K562 (cell line): ENCODE measurements around the gene GAA. TPM values are rescaled to one million over a fixed set of nuclear protein-coding genes. Genes with fewer than 3 reads are reported as not detected.

Source experiments
- CC2D1A ChIP-seq: fragments of 450-650 bp; IDR thresholded peaks from 2 replicates; pipeline ENCODE4 v1.6.1; 2017; ENCODE audit warnings: mild to moderate bottlenecking
- ETV1 ChIP-seq: fragments of 450-650 bp; conservative IDR thresholded peaks from 2 replicates; pipeline ENCODE4 v1.6.1; 2016; ENCODE audit warnings: missing genetic modification characterization, control low read depth, low read depth, missing compliant biosample characterization
- GTF2F1 ChIP-seq: IDR thresholded peaks from 2 replicates; pipeline ENCODE4 v1.6.1; 2011; ENCODE audit warnings: low read depth, low read length, improper control_type of control experiment
- HOXB6 ChIP-seq: fragments of 250-450 bp; sonication (Bioruptor Pico); IDR thresholded peaks from 2 replicates; pipeline ENCODE4 v1.5.1; 2022; ENCODE audit warnings: mild to moderate bottlenecking, borderline replicate concordance
- ILK ChIP-seq: fragments of 450-650 bp; IDR thresholded peaks from 2 replicates; pipeline ENCODE4 v1.6.1; 2016; ENCODE audit warnings: missing genetic modification characterization, low read depth, mild to moderate bottlenecking, missing compliant biosample characterization, moderate library complexity, borderline replicate concordance
- MBD2 ChIP-seq: sonication (generic); IDR thresholded peaks from 2 replicates; pipeline ENCODE4 v1.6.1; 2016; ENCODE audit warnings: low read depth, borderline replicate concordance
- PTRF ChIP-seq: fragments of 450-650 bp; IDR thresholded peaks from 2 replicates; pipeline ENCODE4 v1.6.1; 2016; ENCODE audit warnings: mild to moderate bottlenecking, missing genetic modification characterization, missing compliant biosample characterization
- RBM39 ChIP-seq: fragments of 200-400 bp; formaldehyde crosslinking; optimal IDR thresholded peaks from 2 replicates; pipeline ENCODE3; 2018; ENCODE audit warnings: low read depth, low read length
- RFX7 ChIP-seq: fragments of 250-450 bp; sonication (Bioruptor Pico); IDR thresholded peaks from 2 replicates; pipeline ENCODE4 v1.5.1; 2021; ENCODE audit warnings: mild to moderate bottlenecking
- STAT6 ChIP-seq: sonication (generic); formaldehyde crosslinking; IDR thresholded peaks from 2 replicates; pipeline ENCODE4 v1.8.1; 2023; ENCODE audit warnings: mild to moderate bottlenecking, missing genetic modification reagents
- TEAD1 ChIP-seq, 2 experiments: fragments of 450-650 bp in 1 of 2; sonication (generic) in 1 of 2; formaldehyde crosslinking; IDR thresholded peaks; 2 replicates each; pipeline versions ENCODE4 v1.4.0 to v1.8.0; 2020 to 2022; ENCODE audit warnings: mild to moderate bottlenecking in 2 of 2, missing genetic modification reagents in 1 of 2
- ZNF146 ChIP-seq: IDR thresholded peaks from one replicate; pipeline ENCODE4 v1.6.1; 2018; ENCODE audit warnings: missing compliant biosample characterization; ENCODE audit not compliant: unreplicated experiment
- ZNF274 ChIP-seq: IDR thresholded peaks from 2 replicates; pipeline ENCODE4 v1.6.1; 2011; ENCODE audit warnings: low read depth, mild to moderate bottlenecking, low read length, moderate library complexity, borderline replicate concordance
- ZNF384 ChIP-seq: IDR thresholded peaks from 2 replicates; pipeline ENCODE4 v1.6.1; 2012; ENCODE audit warnings: low read depth, low read length, improper control_type of control experiment
- ZNF57 ChIP-seq: fragments of 450-650 bp; formaldehyde crosslinking; IDR thresholded peaks from 2 replicates; pipeline ENCODE4 v1.4.0; 2020; ENCODE audit warnings: mild to moderate bottlenecking, moderate library complexity
- ZNF740 ChIP-seq, 3 experiments: fragments of 200-800 bp in 1 of 3; sonication (Bioruptor generic) in 1 of 3; sonication (generic) in 1 of 3; formaldehyde crosslinking in 1 of 3; IDR thresholded peaks; 2 replicates each; pipeline versions ENCODE4 v1.6.1 to v1.8.0; 2016 to 2022; ENCODE audit warnings: mild to moderate bottlenecking in 2 of 3, missing compliant biosample characterization in 2 of 3, missing genetic modification characterization in 2 of 3, missing genetic modification reagents in 1 of 3
- ZZZ3 ChIP-seq: fragments of 450-650 bp; IDR thresholded peaks from 2 replicates; pipeline ENCODE4 v1.6.1; 2016; ENCODE audit warnings: antibody characterized with exemption, mild to moderate bottlenecking, moderate library complexity
- polyA plus RNA-seq, 8 experiments: library from polyadenylated mRNA; depleted of rRNA in 4 of 8; stranded (reverse) in 5 of 8; unstranded in 3 of 8; fragments of >200 nt; fragmentation: Nextera tagmentation in 2 of 8; fragmentation: Illumina TruSeq in 1 of 8; extraction: Ambion mirVana in 2 of 8; extraction: Trizol in 1 of 8; gene quantifications; 2 replicates each; pipeline versions ENCODE4 v1.2.1 to v1.2.3, GENCODE V29; 2011 to 2014; ENCODE audit warnings: inconsistent platforms in 1 of 8, missing spikeins in 1 of 8
- total RNA-seq, 7 experiments: library from RNA; depleted of rRNA in 6 of 7; stranded (reverse); fragments of >200 nt in 6 of 7; fragmentation: Illumina TruSeq in 2 of 7; extraction: Trizol in 2 of 7; gene quantifications; 2 replicates each; pipeline versions ENCODE4 v1.2.1 to v1.2.3, GENCODE V29; 2011 to 2021; ENCODE audit warnings: low replicate concordance in 1 of 7
- TF ChIP-seq, protein P1 (sequence below): fragments of 250-450 bp; sonication (Bioruptor Pico); IDR thresholded peaks from 2 replicates; pipeline ENCODE4 v1.8.0; 2022; ENCODE audit warnings: inconsistent platforms, mild to moderate bottlenecking, moderate library complexity, borderline replicate concordance
- TF ChIP-seq, protein P2 (sequence below), 3 experiments: IDR thresholded peaks in 2 of 3; conservative IDR thresholded peaks in 1 of 3; 2 replicates each; pipeline ENCODE4 v1.5.1; 2011 to 2012; ENCODE audit warnings: low read length in 3 of 3, mild to moderate bottlenecking in 3 of 3, control low read depth in 2 of 3, improper control_type of control experiment in 1 of 3, inconsistent platforms in 1 of 3, low read depth in 1 of 3, mixed read lengths in 1 of 3, moderate library complexity in 1 of 3; ENCODE audit not compliant: insufficient read depth in 2 of 3

Gene GAA
- total and polyA plus RNA-seq, 9 of the 15 experiments (the other 6 are each of a cell fraction or from before 2014, with no cell fraction given) = 0.15 to 6.4 (median 1.7) TPM

- 0 out of 2 replicates have a peak, but pooled peaks have one; percentile 19 for TF ChIP-seq ZNF740 (CRISPR knock-in tag; IDR thresholded peaks at IDR 0.05)
- no peak for TF ChIP-seq ZNF740 (tag; IDR thresholded peaks at IDR 0.05)
- TF ChIP-seq HOXB6 = no peak
- no peak for TF ChIP-seq PTRF (tag)
- TF ChIP-seq ZNF146 (CRISPR knock-in tag) = no peak
- TF ChIP-seq GTF2F1 = peak; percentile 61; the same call in 1 of the 2 replicates
- TF ChIP-seq TEAD1 (CRISPR knock-in tag; IDR thresholded peaks at IDR 0.05) = no peak
- no peak for TF ChIP-seq STAT6 (CRISPR knock-in tag)
- peak; percentile 40; the same call in 1 of the 2 replicates for TF ChIP-seq MBD2
- TF ChIP-seq ZNF57 (CRISPR knock-in tag) = no peak
- TF ChIP-seq CC2D1A = no peak
- TF ChIP-seq, protein P1, sequence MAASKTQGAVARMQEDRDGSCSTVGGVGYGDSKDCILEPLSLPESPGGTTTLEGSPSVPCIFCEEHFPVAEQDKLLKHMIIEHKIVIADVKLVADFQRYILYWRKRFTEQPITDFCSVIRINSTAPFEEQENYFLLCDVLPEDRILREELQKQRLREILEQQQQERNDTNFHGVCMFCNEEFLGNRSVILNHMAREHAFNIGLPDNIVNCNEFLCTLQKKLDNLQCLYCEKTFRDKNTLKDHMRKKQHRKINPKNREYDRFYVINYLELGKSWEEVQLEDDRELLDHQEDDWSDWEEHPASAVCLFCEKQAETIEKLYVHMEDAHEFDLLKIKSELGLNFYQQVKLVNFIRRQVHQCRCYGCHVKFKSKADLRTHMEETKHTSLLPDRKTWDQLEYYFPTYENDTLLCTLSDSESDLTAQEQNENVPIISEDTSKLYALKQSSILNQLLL = no peak
- no peak for TF ChIP-seq RFX7 (CRISPR knock-in tag)
- TF ChIP-seq ETV1 (tag) = no peak
- TF ChIP-seq RBM39 = no peak
- TF ChIP-seq ZZZ3 = no peak
- no peak for TF ChIP-seq ZNF384
- TF ChIP-seq ILK (tag) = no peak
- TF ChIP-seq, protein P2, sequence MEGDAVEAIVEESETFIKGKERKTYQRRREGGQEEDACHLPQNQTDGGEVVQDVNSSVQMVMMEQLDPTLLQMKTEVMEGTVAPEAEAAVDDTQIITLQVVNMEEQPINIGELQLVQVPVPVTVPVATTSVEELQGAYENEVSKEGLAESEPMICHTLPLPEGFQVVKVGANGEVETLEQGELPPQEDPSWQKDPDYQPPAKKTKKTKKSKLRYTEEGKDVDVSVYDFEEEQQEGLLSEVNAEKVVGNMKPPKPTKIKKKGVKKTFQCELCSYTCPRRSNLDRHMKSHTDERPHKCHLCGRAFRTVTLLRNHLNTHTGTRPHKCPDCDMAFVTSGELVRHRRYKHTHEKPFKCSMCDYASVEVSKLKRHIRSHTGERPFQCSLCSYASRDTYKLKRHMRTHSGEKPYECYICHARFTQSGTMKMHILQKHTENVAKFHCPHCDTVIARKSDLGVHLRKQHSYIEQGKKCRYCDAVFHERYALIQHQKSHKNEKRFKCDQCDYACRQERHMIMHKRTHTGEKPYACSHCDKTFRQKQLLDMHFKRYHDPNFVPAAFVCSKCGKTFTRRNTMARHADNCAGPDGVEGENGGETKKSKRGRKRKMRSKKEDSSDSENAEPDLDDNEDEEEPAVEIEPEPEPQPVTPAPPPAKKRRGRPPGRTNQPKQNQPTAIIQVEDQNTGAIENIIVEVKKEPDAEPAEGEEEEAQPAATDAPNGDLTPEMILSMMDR (IDR thresholded peaks at IDR 0.05 in 2 of 3, conservative IDR thresholded peaks at IDR 0.05 in 1 of 3; ENCODE audit: insufficient read depth in 2 of 3, low read depth in 1 of 3, low read length in 3 of 3) = peak; percentile 63 to 85 (median 78)
- TF ChIP-seq ZNF274 = no peak
Measured at GRCh38 chr17:80101011-80101945, at the start of gene GAA (continued).
